NCI-H2171 treated with DMSO at 0.1 percent for 48 hours (cell line): ENCODE measurements around the gene MIB1.
"Not testable (repeated sequence)": the region's sequence is repeated elsewhere in the genome, so short reads cannot be mapped to it uniquely, and the experiment has no call there.

Source experiments
- DNase-seq: peaks from one replicate; lab custom pipeline; 2025; lab: John Stamatoyannopoulos, UW

The MIB1 gene

GRCh38 chr18:21740538-21741311 lies at the start of gene MIB1:
Gene MIB1 (plus strand): TSS chr18:21740792. CDS start chr18:21741584, 792 bp downstream.
- peak; percentile 95 for DNase-seq

- no peak for DNase-seq
These were observed 47.3 kb upstream of the MIB1 start for GRCh38 chr18:21693322-21693721.

DNA sequence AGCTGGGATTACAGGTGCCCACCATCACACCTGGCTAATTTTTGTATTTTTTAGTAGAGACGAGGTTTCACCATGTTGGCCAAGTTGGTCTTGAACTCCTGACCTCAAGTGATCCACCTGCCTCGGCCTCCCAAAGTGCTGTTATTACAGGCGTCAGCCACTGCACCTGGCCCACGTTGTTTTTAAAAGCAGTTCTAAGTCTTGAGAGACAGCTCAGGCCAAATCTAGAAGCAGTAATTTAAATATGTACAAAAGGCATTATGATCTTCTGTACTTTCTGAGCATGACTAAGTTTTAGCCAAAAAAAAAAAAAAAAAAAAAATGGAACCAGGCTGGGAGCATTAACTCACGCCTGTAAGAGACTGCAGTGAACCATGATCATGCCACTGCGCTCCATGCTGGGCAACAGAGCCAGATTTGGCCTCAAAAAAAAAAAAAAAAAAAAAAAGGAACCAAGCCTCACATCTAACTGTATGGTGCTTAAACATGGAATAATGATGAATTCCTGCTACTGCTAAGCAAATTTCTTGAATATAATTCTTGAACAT lies 40.0 kb upstream of the MIB1 start:
- DNase-seq: no peak

GRCh38 chr18:21701621-21702020 lies 39.0 kb upstream of the MIB1 start:
- DNase-seq: no peak

- no peak for DNase-seq
These were observed 38.0 kb upstream of the MIB1 start for GRCh38 chr18:21702602-21703001.

GRCh38 chr18:21703241-21703820 lies 37.3 kb upstream of the MIB1 start:
- DNase-seq: peak; percentile 37

- peak; percentile 77 for DNase-seq
These were observed 35.8 kb upstream of the MIB1 start, which contains the start of gene ABHD3 for GRCh38 chr18:21704603-21705364. Gene ABHD3 (minus strand): TSS chr18:21704774. CDS start chr18:21704665, 109 bp downstream.

DNA sequence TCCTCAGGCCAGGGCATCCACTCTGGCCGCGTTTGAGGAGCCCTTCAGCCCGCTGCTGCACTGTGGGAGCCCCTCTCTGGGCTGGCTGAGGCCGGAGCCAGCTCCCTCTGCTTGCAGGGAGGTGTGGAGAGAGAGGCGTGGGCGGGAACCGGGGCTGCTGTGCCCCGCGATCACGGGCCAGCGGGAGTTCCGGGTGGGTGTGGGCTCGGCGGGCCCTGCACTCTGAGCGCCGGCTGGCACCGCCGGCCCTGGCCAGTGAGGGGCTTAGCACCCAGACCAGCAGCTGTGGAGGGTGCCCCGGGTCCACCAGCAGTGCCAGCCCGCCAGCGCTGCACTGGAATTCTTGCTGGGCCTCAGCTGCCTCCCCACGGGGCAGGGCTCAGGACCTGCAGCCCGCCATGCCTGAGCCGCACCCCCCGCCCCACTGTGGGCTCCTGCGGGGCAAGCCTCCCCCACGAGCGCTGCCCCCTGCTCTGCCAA lies 34.2 kb upstream of the MIB1 start:
- no peak for DNase-seq

- DNase-seq: not testable (repeated sequence)
These were observed 33.5 kb upstream of the MIB1 start for GRCh38 chr18:21707130-21707529.

- DNase-seq: no peak
These were observed 26.1 kb upstream of the MIB1 start for GRCh38 chr18:21714474-21714873.

- DNase-seq: no peak
These were observed 17.9 kb upstream of the MIB1 start for GRCh38 chr18:21722687-21723086.

- DNase-seq: no peak
These were observed 15.4 kb upstream of the MIB1 start for GRCh38 chr18:21725201-21725600.

DNA sequence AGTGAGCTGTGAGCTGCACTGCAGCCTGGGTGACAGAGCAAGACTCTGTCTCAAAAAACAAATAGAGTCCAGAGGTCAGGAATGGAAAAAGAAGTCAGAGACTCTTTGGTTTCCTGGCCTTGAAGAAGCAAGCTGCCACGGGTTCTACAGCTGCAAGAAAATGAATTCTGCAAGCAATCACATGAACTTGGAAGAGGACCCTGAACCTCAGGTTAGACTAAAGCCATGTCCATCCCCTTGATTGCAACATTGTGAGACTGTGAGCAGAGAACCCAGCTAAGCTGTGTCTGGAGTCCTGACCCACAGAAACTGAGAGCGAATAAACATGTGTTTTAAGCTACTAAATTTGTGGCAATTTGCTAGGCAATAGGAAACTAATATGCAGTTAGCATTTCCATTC lies 12.9 kb upstream of the MIB1 start:
- DNase-seq: no peak

DNA sequence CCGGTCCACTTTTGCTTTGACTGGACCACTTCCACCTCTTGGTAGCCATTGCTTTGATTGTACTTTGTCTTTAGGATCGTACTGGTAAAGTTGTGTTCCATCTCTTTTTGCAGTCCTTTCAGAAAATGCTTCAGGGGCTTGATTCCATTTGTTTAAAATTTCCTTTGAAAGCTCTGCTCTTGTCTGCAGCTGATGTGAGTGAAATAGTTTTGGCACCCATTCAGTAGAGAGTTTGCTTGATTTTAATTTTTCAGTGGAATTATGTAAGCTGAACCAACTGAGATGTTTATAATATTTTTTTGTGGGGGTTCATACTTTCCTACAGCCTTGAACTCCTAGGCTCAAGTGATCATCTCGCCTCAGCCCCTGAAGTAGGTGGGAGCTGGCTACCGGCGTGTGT lies 7.6 kb upstream of the MIB1 start:
- no peak for DNase-seq

DNA sequence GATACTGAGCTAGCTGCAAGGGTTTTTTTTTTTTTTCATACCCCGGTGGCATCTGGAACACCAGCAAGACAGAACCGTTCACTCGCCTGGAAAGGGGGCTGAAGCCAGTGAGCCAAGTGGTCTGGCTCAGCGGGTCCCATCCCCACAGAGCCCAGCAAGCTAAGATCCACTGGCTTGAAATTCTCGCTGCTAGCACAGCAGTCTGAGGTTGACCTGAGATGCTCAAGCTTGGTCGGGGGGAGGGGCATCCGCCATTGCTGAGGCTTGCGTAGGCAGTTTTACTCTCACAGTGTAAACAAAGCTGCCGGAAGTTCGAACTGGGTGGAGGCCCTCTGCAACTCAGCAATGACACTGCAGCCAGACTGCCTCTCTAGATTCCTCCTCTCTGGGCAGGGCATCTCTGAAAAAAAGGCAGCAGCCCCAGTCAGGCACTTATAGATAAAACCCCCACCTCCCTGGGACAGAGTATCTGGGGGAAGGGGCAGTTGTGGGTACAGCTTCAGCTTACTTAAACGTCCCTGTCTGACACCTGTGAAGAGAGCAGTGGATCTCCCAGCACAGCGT lies 5.1 kb upstream of the MIB1 start:
- DNase-seq: peak; percentile 64

DNA sequence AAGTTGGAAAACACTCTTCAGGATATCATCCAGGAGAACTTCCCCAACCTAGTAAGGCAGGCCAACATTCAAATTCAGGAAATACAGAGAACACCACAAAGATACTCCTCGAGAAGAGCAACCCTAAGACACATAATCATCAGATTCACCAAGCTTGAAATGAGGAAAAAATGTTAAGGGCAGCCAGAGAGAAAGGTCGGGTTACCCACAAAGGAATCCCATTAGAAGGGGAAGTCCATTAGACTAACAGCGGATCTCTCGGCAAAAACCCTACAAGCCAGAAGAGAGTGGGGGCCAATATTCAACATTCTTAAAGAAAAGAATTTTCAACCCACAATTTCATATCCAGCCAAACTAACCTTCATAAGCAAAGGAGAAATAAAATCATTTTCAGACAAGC lies 3.7 kb upstream of the MIB1 start:
- not testable (repeated sequence) for DNase-seq

GRCh38 chr18:21739604-21740537 lies 721 bp upstream of the MIB1 start:
- no peak for DNase-seq

- DNase-seq: no peak
These were observed 645 bp downstream of the MIB1 start for GRCh38 chr18:21741312-21741561.

GRCh38 chr18:21741562-21742314 lies 1.1 kb downstream of the MIB1 start:
- peak; percentile 27 for DNase-seq

GRCh38 chr18:21742315-21742687 lies 1.7 kb downstream of the MIB1 start:
- peak; percentile 27 for DNase-seq
